GM18505 (cell line): Measurements from ENCODE around the gene TRPM4.
"Not testable (repeated sequence)": the region's sequence is repeated elsewhere in the genome, so short reads cannot be mapped to it uniquely, and the experiment has no call there.

Experiments
- ATAC-seq: cut with Tn5 transposase; IDR thresholded peaks from one replicate; pipeline ENCODE4 v1.9.1; 2021; ENCODE audit not compliant: unreplicated experiment
- POLR2A ChIP-seq: IDR thresholded peaks from 4 replicates; pipeline ENCODE4 v1.6.1; 2011; ENCODE audit warnings: borderline replicate concordance; ENCODE audit not compliant: insufficient read depth, insufficient read length; ENCODE audit errors: extremely low read depth

TRPM4 gene

DNA sequence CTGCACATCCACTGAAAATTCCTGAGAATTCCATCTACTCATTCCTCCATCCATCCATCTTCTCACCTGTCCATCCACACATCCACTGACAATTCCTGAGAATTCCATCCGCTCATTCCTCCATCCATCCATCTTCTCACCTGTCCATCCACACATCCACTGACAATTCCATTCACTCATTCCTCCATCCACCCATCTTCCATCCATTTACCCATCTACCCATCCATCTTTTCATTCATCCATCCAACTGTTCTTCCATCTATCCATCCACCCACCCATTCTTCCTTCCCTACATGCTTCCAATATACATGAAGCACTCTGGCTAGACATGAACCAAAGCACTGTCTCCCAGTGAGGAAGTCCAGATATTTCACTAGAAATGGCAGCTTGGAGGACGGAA is 15.6 kb downstream of the TRPM4 start:
- TF ChIP-seq POLR2A = no peak
- no peak for ATAC-seq

DNA sequence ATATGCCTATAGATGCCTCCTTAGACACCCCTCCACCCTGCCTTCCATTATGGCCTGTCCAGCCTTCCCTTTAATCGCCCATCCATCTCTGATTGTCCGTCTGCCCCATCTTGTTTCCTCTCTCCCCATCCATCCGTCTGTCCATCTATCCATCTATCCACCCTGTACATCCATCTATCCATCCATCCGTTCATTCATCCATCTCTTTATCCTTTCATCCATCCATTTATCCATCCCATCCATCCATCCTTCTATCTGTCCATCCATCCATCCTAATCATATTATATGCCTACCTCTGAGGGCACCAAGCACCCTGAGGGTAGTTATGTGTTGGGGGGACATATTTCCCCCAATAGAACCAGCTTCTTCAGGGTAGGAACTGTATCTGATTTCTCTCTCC is 23.1 kb downstream of the TRPM4 start:
- no peak for ATAC-seq
- TF ChIP-seq POLR2A = no peak

DNA sequence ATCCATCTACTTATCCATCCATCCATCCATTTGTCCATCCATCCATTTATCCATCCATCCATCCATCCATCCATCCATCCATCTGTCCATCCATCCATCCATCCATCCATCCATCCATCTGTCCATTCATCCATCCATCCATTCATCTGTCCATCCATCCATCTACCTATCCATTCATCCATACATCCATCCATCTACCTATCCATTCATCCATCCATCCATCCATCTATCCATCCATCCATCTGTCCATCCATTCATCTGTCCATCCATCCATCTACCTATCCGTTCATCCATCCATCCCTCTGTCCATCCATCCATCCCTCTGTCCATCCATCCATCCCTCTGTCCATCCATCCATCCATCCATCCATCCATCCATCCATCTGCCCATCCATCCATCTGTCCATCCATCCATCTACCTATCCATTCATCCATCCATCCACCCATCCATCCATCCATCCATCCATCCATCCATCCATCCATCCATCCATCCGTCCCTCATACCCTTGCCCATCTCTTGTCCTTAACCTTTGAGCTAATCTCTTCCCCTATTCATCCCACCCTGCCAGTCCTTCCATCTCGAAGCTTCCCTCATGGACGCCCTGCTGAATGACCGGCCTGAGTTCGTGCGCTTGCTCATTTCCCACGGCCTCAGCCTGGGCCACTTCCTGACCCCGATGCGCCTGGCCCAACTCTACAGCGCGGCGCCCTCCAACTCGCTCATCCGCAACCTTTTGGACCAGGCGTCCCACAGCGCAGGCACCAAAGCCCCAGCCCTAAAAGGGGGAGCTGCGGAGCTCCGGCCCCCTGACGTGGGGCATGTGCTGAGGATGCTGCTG is 24.6 kb downstream of the TRPM4 start:
- ATAC-seq = not testable (repeated sequence)

DNA sequence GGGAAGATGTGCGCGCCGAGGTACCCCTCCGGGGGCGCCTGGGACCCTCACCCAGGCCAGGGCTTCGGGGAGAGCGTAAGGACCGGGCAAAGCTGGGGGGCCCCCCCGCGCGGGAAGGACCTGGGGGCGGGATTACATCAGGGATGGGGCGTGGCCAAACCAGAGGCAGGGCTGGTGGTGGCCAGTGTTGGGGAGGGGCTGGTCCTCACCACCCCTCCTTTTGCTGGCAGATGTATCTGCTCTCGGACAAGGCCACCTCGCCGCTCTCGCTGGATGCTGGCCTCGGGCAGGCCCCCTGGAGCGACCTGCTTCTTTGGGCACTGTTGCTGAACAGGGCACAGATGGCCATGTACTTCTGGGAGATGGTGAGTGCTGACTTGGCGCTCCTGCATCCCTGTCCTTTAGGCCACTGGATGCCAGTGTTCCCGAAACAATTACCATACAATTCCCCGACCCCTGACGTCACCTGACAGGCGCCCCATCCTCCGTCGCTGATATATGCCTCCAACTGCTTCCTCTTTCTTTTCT is 25.3 kb downstream of the TRPM4 start:
- no peak for ATAC-seq
- no peak for TF ChIP-seq POLR2A

DNA sequence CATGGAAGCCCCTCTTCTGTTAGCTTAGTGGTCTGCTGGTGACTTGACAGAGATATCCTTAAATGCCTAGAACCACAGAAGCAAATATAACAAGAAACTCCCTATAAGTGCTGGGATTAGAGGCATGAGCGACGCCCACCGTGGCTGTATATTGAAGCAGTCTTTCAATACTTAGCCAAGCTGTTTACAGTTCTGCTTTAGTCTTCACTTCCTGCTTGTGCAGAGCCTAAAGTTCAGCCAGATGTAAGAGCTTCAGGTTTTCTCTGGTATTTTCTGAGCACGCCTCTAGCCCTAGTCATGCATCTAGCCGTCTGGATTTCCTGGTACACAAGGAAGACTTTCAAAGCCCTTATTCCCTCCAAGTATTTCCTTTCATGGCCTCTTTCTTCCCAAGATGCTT is 28.5 kb downstream of the TRPM4 start:
- no peak for TF ChIP-seq POLR2A

DNA sequence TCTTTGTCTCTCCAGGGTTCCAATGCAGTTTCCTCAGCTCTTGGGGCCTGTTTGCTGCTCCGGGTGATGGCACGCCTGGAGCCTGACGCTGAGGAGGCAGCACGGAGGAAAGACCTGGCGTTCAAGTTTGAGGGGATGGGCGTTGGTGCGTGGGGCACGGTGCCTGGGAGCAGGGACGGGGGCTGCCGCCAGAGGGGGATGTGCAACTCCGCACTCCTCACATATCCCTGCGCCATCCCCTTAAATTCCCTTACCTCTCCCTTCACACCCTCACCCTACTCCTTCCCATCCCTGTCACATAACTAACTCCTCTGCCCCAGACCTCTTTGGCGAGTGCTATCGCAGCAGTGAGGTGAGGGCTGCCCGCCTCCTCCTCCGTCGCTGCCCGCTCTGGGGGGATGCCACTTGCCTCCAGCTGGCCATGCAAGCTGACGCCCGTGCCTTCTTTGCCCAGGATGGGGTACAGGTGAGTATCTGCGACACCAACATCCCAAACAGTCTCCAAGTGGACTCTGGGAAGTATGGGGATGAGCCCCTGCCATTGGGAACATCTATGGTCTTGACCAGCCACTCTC is 31.1 kb downstream of the TRPM4 start:
- no peak for ATAC-seq
- TF ChIP-seq POLR2A = no peak

More for the DNA sequence above, 28.5 kb downstream of the TRPM4 start:
- ATAC-seq = no peak

DNA sequence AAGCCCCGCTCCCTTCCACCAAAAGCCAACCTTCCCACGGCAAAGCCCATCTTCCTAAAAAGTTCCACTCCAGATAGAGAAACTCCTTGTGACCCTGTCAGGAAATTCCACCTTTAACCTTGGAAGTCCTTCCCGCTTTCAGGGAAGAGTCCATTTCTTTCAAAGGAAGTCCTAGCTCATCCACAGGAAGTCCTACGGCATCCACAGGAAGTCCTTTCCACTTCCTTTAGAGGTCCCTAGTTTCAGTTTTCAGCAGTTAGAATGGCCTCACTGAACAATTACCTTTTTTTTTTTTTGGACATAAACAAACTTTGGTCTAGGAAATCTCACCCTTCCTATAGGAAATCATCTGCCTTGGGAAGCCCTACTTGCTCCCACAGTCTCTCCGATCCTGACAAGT is 31.7 kb downstream of the TRPM4 start:
- no peak for TF ChIP-seq POLR2A
- ATAC-seq = no peak

DNA sequence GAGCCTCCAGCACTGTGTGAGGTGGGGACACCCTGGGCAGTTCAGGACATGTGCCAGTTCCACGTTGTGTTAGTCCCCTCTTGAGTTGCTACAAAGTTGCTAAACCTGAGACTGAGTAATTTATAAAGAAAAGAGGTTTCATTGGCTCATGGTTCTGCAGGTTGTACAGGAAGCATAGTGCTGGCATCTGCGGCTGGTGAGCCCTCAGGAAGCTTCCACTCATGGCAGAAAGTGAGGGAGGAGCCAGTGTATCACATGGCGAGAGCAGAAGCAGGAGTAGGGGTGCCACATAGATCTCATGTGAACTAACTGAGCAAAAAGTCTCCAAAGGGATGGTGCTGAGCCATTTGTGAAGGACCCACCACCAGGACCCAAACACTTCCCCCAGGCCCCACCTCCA is 33.2 kb downstream of the TRPM4 start:
- ATAC-seq = no peak
- TF ChIP-seq POLR2A = no peak

DNA sequence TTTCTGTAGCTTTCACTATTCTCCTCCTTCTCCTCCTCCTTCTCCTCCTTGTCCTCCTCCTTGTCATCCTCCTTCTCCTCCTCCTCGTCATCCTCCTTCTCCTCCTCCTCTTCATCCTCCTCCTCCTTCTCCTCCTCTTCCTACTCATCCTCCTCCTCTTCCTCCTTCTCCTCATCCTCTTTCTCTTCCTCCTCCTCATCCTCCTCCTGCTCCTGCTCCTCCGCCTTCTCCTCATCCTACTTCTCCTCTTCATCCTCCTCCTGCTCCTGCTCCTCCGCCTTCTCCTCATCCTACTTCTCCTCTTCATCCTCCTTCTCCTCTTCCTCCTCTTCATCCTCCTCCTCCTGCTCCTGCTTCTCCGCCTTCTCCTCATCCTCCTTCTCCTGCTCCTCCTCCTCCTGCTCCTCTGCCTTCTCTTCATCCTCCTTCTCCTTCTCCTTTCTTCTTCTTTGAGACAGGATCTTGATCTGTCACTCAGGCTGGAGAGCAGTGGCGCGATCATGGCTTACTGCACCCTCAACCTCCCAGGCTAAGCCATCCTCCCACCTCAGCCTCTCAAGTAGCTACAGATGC is 36.3 kb downstream of the TRPM4 start:
- no peak for ATAC-seq

DNA sequence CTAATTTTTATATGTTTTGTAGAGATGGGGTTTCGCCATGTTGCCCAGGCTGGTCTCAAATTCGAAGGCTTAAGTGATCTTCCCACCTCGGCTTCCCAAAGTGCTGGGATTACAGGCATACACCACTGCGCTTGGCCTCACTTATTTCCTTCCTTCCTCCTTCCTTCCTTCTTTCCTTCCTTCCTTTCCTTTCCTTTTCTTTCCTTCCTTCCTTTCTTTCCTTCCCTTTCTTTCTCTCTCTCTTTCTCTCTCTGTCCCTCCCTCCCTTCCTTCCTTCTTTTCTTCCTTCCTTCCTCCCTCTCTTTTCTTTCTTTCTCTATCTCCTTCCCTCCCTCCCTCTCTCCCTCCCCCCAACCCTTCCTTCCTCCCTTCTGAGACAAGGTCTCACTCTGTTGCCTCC is 36.8 kb downstream of the TRPM4 start:
- no peak for TF ChIP-seq POLR2A
- no peak for ATAC-seq

More for the DNA sequence above, 36.3 kb downstream of the TRPM4 start:
- TF ChIP-seq POLR2A = no peak

DNA sequence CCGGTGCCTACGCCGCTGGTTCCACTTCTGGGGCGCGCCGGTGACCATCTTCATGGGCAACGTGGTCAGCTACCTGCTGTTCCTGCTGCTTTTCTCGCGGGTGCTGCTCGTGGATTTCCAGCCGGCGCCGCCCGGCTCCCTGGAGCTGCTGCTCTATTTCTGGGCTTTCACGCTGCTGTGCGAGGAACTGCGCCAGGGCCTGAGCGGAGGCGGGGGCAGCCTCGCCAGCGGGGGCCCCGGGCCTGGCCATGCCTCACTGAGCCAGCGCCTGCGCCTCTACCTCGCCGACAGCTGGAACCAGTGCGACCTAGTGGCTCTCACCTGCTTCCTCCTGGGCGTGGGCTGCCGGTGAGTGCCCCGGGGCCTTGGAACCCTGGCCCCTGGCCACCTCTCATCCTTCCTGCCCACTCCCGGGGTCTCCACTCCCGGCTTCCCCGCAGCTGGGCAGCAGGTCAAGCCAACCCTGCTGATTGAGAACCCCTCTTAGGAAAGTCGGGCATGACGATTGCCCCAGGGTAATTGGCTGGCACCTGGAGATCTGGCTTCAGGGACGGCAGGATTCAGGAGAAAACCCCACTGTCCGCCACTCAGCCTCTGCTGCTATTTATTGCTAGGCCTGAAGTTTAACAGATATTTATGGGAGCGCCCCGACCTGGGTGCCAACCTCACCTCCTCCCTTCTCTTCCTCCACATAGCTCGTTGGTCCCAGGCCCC is 39.1 kb downstream of the TRPM4 start:
- no peak for ATAC-seq
- TF ChIP-seq POLR2A = no peak

DNA sequence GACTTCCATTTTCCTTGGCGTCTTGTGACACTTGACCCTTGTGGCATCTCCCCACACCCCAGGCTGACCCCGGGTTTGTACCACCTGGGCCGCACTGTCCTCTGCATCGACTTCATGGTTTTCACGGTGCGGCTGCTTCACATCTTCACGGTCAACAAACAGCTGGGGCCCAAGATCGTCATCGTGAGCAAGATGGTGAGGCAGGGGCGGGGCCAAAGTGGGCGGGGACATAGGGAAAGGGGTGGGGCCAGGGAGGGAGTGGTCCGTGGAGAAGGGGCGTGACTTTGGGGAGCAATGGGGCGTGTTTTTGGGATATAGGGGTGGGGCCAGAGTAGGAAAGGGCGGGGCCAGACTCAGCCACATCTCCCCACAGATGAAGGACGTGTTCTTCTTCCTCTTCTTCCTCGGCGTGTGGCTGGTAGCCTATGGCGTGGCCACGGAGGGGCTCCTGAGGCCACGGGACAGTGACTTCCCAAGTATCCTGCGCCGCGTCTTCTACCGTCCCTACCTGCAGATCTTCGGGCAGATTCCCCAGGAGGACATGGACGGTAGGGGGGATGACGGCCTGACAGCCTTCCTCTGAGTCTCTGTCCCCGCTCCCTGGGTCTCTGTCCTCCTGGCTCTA is 42.8 kb downstream of the TRPM4 start:
- no peak for ATAC-seq
- no peak for TF ChIP-seq POLR2A

DNA sequence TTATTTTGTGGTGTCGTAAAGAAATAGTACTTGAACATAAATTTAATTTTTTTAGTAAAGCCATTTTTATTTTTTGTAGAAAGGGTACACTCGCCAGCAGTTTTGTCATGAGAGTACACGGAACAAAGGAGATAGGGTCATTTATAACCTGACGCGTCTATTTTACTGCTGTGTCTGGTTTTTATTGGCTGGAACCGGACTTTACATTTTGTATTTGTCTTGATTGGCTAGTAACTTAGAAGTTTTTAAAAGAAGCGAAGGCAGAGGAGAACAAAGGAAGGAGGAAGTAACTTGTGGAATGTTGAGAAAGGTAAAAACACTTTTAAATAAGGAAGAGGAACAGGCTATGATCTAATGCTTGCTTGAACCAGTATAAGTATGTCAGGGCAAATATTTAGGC is 43.5 kb downstream of the TRPM4 start:
- TF ChIP-seq POLR2A = no peak
- ATAC-seq = no peak
